LNCaP clone FGC (cell line): ENCODE data around the gene PGBD5.
A peak's percentile ranks its signal among the peaks of the same experiment; 100 is the strongest.

ENCODE experiments used
- DNase-seq: peaks from one replicate; pipeline ENCODE4 v3.0.0-alpha.2; 2011; ENCODE audit warnings: low read depth
- H3K4me3 ChIP-seq: 2 replicates; pipeline ENCODE4 v1.5.1; 2011; ENCODE audit warnings: mild to moderate bottlenecking, low read depth, low read length, control low read depth
- TF ChIP-seq, protein P1 (sequence below): IDR thresholded peaks from 2 replicates; pipeline ENCODE4 v1.5.1; 2012; ENCODE audit warnings: mild to moderate bottlenecking; ENCODE audit not compliant: control insufficient read depth, insufficient read depth; ENCODE audit errors: extremely low read depth

Gene PGBD5

DNA sequence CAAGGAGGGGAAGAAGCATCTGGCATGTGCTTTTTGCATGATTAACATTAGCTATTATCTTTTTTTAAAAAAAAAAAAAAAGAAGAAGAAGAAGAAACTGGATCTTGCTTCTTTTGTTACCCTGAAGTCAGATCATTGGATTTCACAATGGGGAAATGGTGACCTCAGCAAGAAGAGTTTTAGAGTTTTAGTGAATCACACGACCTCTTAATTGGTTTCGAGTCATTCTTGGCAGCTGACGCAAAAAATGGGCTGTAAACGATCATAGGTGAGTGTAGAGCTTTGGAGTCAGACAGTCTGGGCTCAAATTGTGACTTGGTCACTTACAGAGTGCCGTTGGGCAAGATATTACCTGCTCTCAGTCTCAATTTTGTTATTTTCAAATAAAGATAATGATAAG is 33.3 kb upstream of the PGBD5 start:
- TF ChIP-seq, protein P1, sequence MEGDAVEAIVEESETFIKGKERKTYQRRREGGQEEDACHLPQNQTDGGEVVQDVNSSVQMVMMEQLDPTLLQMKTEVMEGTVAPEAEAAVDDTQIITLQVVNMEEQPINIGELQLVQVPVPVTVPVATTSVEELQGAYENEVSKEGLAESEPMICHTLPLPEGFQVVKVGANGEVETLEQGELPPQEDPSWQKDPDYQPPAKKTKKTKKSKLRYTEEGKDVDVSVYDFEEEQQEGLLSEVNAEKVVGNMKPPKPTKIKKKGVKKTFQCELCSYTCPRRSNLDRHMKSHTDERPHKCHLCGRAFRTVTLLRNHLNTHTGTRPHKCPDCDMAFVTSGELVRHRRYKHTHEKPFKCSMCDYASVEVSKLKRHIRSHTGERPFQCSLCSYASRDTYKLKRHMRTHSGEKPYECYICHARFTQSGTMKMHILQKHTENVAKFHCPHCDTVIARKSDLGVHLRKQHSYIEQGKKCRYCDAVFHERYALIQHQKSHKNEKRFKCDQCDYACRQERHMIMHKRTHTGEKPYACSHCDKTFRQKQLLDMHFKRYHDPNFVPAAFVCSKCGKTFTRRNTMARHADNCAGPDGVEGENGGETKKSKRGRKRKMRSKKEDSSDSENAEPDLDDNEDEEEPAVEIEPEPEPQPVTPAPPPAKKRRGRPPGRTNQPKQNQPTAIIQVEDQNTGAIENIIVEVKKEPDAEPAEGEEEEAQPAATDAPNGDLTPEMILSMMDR, result no peak
- DNase-seq, result no peak
- no peak overlapping the region for H3K4me3 ChIP-seq

DNA sequence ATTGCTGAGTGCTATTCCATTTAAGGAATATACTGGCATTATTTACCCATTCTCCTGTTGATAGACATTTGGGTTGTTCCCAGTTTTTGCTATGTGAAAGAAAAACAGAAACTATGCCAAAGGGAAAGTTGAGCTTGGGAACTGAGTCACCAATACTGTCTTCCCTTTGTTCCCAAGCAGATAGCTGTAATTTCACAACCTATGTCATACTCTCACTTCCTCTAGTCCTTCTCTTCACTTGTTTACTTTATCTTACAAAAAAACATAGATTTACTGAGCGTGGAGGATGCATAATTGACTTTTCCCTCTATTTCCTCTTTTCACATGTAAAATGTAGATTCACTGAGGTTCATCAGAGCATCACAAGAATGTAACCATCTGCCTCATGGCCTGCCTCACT is 32.4 kb upstream of the PGBD5 start:
- H3K4me3 ChIP-seq, result no peak overlapping the region
- DNase-seq, result no peak
- TF ChIP-seq, protein P1, result no peak

DNA sequence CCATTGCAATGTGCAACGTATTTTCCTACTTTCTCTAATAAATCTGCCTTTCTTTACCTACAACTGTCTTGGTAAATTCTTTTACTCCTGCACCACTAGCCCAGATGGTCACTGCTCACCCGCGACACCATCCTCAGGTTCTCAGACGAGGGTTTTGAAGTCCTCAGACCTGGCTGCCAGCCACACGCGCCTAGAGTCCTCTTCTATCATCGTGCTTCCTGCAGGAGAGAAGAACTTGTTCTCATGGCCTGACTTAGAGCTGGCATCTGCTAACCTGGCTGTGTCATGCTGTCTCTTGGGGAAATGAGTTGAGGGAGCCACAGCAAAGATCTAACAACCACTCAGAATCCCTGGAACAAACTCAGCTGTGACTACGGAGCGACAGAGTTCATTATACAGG is 30.3 kb upstream of the PGBD5 start:
- no peak overlapping the region for H3K4me3 ChIP-seq
- no peak for DNase-seq
- TF ChIP-seq, protein P1, result no peak

DNA sequence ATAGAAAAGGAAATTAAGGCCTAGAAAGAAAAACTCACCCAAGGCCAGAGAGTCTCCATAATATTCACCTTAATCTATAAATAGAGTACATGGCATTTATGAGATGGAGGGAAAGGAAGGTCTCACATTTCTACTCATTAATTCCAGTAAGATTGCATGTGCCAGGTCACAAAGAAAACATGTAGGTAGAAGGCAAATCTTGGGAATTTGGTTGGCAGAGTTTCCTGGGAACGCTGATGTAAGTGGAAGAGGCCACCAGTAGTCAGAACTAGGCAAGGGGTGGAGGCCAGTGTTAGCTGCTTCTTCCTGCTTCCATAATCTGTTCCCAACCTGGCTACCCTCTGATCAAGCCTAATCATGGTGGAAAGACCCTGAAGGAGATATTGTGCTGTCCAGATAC is 29.2 kb upstream of the PGBD5 start:
- TF ChIP-seq, protein P1, result no peak
- no peak overlapping the region for H3K4me3 ChIP-seq
- no peak for DNase-seq

DNA sequence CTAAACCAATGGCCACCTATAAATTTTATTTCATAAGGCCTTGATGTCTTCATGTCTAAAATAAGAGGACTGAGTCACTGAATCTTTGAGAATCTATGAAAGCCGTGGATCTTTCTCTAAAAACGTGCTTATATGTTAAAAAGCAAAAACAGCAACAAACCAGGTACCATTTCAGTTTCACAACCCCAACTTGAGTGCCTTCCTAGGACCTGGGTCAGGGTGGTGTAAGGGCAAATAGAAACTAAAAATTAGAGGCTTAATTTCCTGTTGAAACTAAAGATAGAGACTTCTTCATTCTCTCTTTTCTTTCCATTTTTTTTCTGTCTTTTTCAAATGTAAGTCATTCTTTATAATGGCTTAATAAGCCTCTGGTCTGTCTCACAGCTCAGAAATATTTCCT is 27.2 kb upstream of the PGBD5 start:
- H3K4me3 ChIP-seq, result no peak overlapping the region
- TF ChIP-seq, protein P1, result no peak
- DNase-seq, result no peak

DNA sequence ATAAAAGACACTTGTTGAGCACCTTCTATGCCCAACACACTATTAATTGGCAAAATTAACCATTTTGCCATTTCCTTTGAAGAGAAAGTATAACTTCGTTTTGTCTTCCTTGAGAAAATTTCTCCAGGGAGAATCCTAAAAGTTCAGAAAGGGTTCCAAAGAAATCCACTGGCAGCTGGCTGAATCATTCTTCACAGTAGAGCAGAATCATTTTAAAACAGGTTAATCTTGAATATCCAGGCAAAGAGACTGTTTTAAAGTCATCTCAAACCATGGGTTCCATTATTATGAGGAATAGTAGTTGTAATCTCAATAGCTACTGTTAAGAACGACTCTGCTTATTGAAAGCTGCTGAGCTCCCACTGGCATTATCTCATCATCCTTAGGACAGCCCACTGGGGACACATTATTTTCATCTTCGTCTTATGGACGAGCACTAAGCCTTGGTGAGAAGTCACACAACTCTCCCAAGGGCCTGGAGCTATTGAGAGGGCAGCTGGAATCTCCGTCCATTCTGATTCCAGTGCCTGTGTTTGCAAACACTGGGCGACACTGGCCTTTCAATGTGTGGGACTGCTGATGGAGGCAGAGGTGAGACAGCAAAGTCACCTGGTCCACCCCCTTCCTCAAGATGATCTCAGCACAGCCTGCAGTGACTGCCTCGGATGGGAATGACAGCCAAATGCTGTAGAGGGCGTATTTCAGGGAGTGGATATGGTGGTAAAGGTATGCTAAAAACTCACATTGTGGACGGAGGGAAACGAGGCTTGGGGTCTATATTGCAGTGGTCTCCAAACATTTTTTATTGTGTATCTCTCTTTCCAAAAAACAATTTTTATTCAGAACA is 15.3 kb upstream of the PGBD5 start:
- no peak for DNase-seq
- TF ChIP-seq, protein P1, result peak; percentile 12; the same call in 1 of the 2 replicates
- H3K4me3 ChIP-seq, result no peak overlapping the region

DNA sequence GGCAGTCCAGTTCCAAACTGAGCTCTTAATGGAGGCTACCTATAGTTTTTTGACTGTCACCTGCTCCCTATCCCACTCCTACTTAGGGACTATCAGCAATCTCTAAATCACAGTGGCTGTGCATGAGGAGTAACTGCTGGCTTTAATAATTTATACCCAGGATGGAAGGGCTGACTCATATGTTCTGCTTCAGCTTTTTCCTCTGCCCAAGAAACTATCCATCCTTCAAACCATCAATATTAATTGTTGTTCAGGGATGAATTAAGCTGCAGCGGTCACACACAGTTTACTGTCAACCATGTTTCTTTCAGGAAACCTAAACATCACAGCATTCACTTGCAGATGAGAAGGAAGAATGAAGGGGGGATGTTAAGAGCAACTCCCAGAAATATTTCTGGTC is 9.0 kb upstream of the PGBD5 start:
- no peak for DNase-seq
- TF ChIP-seq, protein P1, result no peak
- no peak overlapping the region for H3K4me3 ChIP-seq
